IMR-90 (cell line): ENCODE data around the gene TUBGCP2. TPM values are rescaled to one million over a fixed set of nuclear protein-coding genes. Genes with fewer than 3 reads are reported as not detected.

Experiments used
- ATAC-seq: fragments of 200-7000 bp; cut with Tn5 transposase; 2 replicates; pipeline ENCODE4 v1.9.1; 2020; ENCODE audit warnings: low read depth, mild to moderate bottlenecking, moderate library complexity
- BruUV-seq: library from RNA; stranded (reverse); fragments of 400-500 nt; replicated peaks from 2 replicates; lab custom pipeline; 2021; lab: Mats Ljungman, UMichigan
- CTCF ChIA-PET: fragments of 300-600 bp; formaldehyde crosslinking; extraction: SDS; loops from one replicate; lab custom pipeline; 2021; ENCODE audit warnings: antibody characterized with exemption; lab: Yijun Ruan, JAX
- POLR2A ChIA-PET: fragments of 300-600 bp; sonication (Branson Sonifier 250); formaldehyde crosslinking; loops from one replicate; lab custom pipeline; 2022; ENCODE audit warnings: antibody characterized with exemption; ENCODE audit not compliant: unreplicated experiment; lab: Charles Lee
- DNase-seq: peaks from one replicate; pipeline ENCODE4 v3.0.0; 2013
- H2AFZ ChIP-seq: replicated peaks from 2 replicates; pipeline ENCODE3; 2013; ENCODE audit warnings: low read length, mild to moderate bottlenecking; ENCODE audit not compliant: poor library complexity
- H2AK5ac ChIP-seq: 2 replicates; pipeline ENCODE4 v1.6.1; 2013; ENCODE audit warnings: low read depth, low read length, inconsistent platforms
- H2AK9ac ChIP-seq: replicated peaks from 2 replicates; pipeline ENCODE3; 2013; ENCODE audit warnings: mild to moderate bottlenecking, low read depth, low read length, moderate library complexity; ENCODE audit not compliant: poor library complexity
- H2BK120ac ChIP-seq: 2 replicates; pipeline ENCODE4 v1.6.1; 2013; ENCODE audit warnings: low read depth, low read length, inconsistent platforms
- H2BK15ac ChIP-seq: 3 replicates; pipeline ENCODE4 v1.6.1; 2013; ENCODE audit warnings: low read depth, low read length, inconsistent platforms
- H2BK20ac ChIP-seq: 2 replicates; pipeline ENCODE4 v1.6.1; 2013; ENCODE audit warnings: low read depth, mild to moderate bottlenecking, inconsistent platforms, low read length, moderate library complexity
- H2BK5ac ChIP-seq: 2 replicates; pipeline ENCODE4 v1.6.1; 2013; ENCODE audit warnings: mild to moderate bottlenecking, low read depth, low read length, inconsistent platforms; ENCODE audit not compliant: poor library complexity, severe bottlenecking
- H3K14ac ChIP-seq: replicated peaks from 2 replicates; pipeline ENCODE4 v1.6.1; 2013; ENCODE audit warnings: low read depth, low read length, inconsistent platforms
- H3K18ac ChIP-seq: 2 replicates; pipeline ENCODE4 v1.6.1; 2013; ENCODE audit warnings: low read depth, low read length, control low read depth
- H3K23ac ChIP-seq: 2 replicates; pipeline ENCODE4 v1.6.1; 2013; ENCODE audit warnings: low read depth, low read length, inconsistent platforms
- H3K27ac ChIP-seq: 2 replicates; pipeline ENCODE4 v1.5.1; 2013; ENCODE audit warnings: mild to moderate bottlenecking, control low read depth, low read length; ENCODE audit not compliant: insufficient read depth
- H3K27me3 ChIP-seq: 2 replicates; pipeline ENCODE4 v1.6.1; 2013; ENCODE audit warnings: low read length; ENCODE audit not compliant: control insufficient read depth, insufficient read depth
- H3K36me3 ChIP-seq: 2 replicates; pipeline ENCODE4 v1.6.1; 2013; ENCODE audit warnings: low read length, mixed read lengths; ENCODE audit not compliant: control insufficient read depth, insufficient read depth
- H3K4ac ChIP-seq: 2 replicates; pipeline ENCODE4 v1.6.1; 2013; ENCODE audit warnings: low read depth, low read length, inconsistent platforms
- H3K4me1 ChIP-seq: 2 replicates; pipeline ENCODE4 v1.6.1; 2013; ENCODE audit warnings: low read length, mixed read lengths; ENCODE audit not compliant: control insufficient read depth, insufficient read depth
- H3K4me2 ChIP-seq: 2 replicates; pipeline ENCODE4 v1.6.1; 2013; ENCODE audit warnings: low read depth, mild to moderate bottlenecking, control low read depth, low read length, moderate library complexity
- H3K4me3 ChIP-seq: 2 replicates; pipeline ENCODE4 v1.5.1; 2013; ENCODE audit warnings: low read depth, mild to moderate bottlenecking, control low read depth, low read length, moderate library complexity; ENCODE audit not compliant: insufficient read depth
- H3K56ac ChIP-seq: 2 replicates; pipeline ENCODE4 v1.6.1; 2013; ENCODE audit warnings: low read length, inconsistent platforms; ENCODE audit not compliant: insufficient read depth; ENCODE audit errors: extremely low read depth
- H3K79me1 ChIP-seq, 2 experiments: 2 replicates each; pipeline ENCODE4 v1.6.1; 2013; ENCODE audit warnings: low read length in 2 of 2, inconsistent platforms in 1 of 2, low read depth in 1 of 2
- H3K9ac ChIP-seq: 2 replicates; pipeline ENCODE4 v1.6.1; 2013; ENCODE audit warnings: low read depth, low read length, control low read depth
- H3K9me1 ChIP-seq: 2 replicates; pipeline ENCODE4 v1.6.1; 2013; ENCODE audit warnings: low read length, inconsistent platforms; ENCODE audit not compliant: insufficient read depth
- H3K9me3 ChIP-seq: 2 replicates; pipeline ENCODE4 v1.6.1; 2013; ENCODE audit warnings: low read length; ENCODE audit not compliant: control insufficient read depth, insufficient read depth
- H4K20me1 ChIP-seq: 2 replicates; pipeline ENCODE4 v1.6.1; 2013; ENCODE audit warnings: low read length, inconsistent platforms; ENCODE audit not compliant: insufficient read depth
- H4K5ac ChIP-seq: 2 replicates; pipeline ENCODE4 v1.6.1; 2013; ENCODE audit warnings: mild to moderate bottlenecking, low read depth, low read length, control low read depth
- H4K8ac ChIP-seq, 2 experiments: 2 replicates each; pipeline ENCODE4 v1.6.1; 2013; ENCODE audit warnings: low read depth in 2 of 2, low read length in 2 of 2, control low read depth in 1 of 2, inconsistent platforms in 1 of 2
- H4K91ac ChIP-seq: 2 replicates; pipeline ENCODE4 v1.6.1; 2013; ENCODE audit warnings: low read depth, low read length, inconsistent platforms; ENCODE audit not compliant: insufficient read depth
- BHLHE40 ChIP-seq: fragments of 150-350 bp; IDR thresholded peaks from 2 replicates; pipeline ENCODE4 v1.6.1; 2016; ENCODE audit warnings: mild to moderate bottlenecking, low read depth, low read length
- CEBPB ChIP-seq: IDR thresholded peaks from 2 replicates; pipeline ENCODE4 v1.6.1; 2012; ENCODE audit warnings: low read depth, low read length, improper control_type of control experiment
- CHD1 ChIP-seq: IDR thresholded peaks from 2 replicates; pipeline ENCODE4 v1.6.1; 2012; ENCODE audit warnings: low read depth, low read length, improper control_type of control experiment
- FOS ChIP-seq: fragments of 150-350 bp; IDR thresholded peaks from 2 replicates; pipeline ENCODE4 v1.6.1; 2016; ENCODE audit warnings: low read depth, low read length
- MAFK ChIP-seq: IDR thresholded peaks from 2 replicates; pipeline ENCODE4 v1.6.1; 2012; ENCODE audit warnings: low read depth, low read length, improper control_type of control experiment
- MAZ ChIP-seq: IDR thresholded peaks from 2 replicates; pipeline ENCODE4 v1.6.1; 2012; ENCODE audit warnings: low read depth, mild to moderate bottlenecking, low read length, improper control_type of control experiment, moderate library complexity, borderline replicate concordance
- MXI1 ChIP-seq: IDR thresholded peaks from 2 replicates; pipeline ENCODE4 v1.6.1; 2012; ENCODE audit warnings: low read depth, mild to moderate bottlenecking, low read length, moderate library complexity, borderline replicate concordance
- NFE2L2 ChIP-seq: fragments of 150-350 bp; IDR thresholded peaks from 2 replicates; pipeline ENCODE4 v1.6.1; 2016; ENCODE audit warnings: low read depth, mild to moderate bottlenecking, low read length
- POLR2A ChIP-seq: IDR thresholded peaks from 2 replicates; pipeline ENCODE4 v1.6.1; 2012; ENCODE audit warnings: mild to moderate bottlenecking, low read depth, low read length
- RCOR1 ChIP-seq: IDR thresholded peaks from 2 replicates; pipeline ENCODE4 v1.6.1; 2012; ENCODE audit warnings: mild to moderate bottlenecking, low read length, improper control_type of control experiment; ENCODE audit not compliant: insufficient replicate concordance
- RFX5 ChIP-seq: IDR thresholded peaks from 2 replicates; pipeline ENCODE4 v1.8.0; 2012; ENCODE audit warnings: low read depth, mild to moderate bottlenecking, low read length, moderate library complexity
- SMC3 ChIP-seq: fragments of 150-350 bp; IDR thresholded peaks from 2 replicates; pipeline ENCODE4 v1.6.1; 2016; ENCODE audit warnings: low read depth, mild to moderate bottlenecking, antibody characterized with exemption, low read length, moderate library complexity
- WGBS, 2 experiments: methylation state at CpG; one replicate each; pipeline versions ENCODE4 v1.1.5 to v1.1.7; 2013; ENCODE audit warnings: missing lambda C conversion rate in 2 of 2; ENCODE audit not compliant: insufficient read length in 1 of 2; ENCODE audit errors: extremely low coverage in 2 of 2; 5-methylcytosine and 5-hydroxymethylcytosine counted together
- dilution Hi-C: fragments of 300-500 bp; cut with HindIII; formaldehyde crosslinking; loops from one replicate; pipeline ENCODE4 v1.14.3; 2018; ENCODE audit warnings: low sequenced_read_pairs; ENCODE audit not compliant: unreplicated experiment
- in situ Hi-C: fragments of 300-500 bp; cut with MboI; formaldehyde crosslinking; loops from 3 replicates; pipeline ENCODE4 v1.14.3; 2019; ENCODE audit warnings: low sequenced_read_pairs, inconsistent platforms, mixed read lengths
- intact Hi-C: fragments of 100-400 bp; cut with micrococcal nuclease; formaldehyde crosslinking; loops from 2 replicates; pipeline ENCODE4 v1.10.0; 2022
- polyA plus RNA-seq, 3 experiments: library from polyadenylated mRNA; depleted of rRNA; stranded (reverse); fragments of >200 nt; gene quantifications; 2 replicates each; pipeline ENCODE4 v1.2.3, GENCODE V29; 2012; ENCODE audit warnings: low replicate concordance in 1 of 3
- total RNA-seq: library from RNA; depleted of rRNA; stranded (reverse); fragments of >200 nt; gene quantifications from 2 replicates; pipeline ENCODE4 v1.2.3, GENCODE V29; 2012
- TF ChIP-seq, protein P1 (sequence below): fragments of 150-350 bp; IDR thresholded peaks from 2 replicates; pipeline ENCODE4 v1.6.1; 2016; ENCODE audit warnings: low read depth, mild to moderate bottlenecking, low read length, moderate library complexity, borderline replicate concordance
- TF ChIP-seq, protein P2 (sequence below): fragments of 150-350 bp; IDR thresholded peaks from 2 replicates; pipeline ENCODE4 v1.6.1; 2017; ENCODE audit warnings: mild to moderate bottlenecking, antibody characterized with exemption, low read length, low read depth

Gene TUBGCP2
- total and polyA plus RNA-seq, 2 of the 4 experiments (the other 2 are of a cell fraction) = 48.1 to 72.6 TPM

DNA sequence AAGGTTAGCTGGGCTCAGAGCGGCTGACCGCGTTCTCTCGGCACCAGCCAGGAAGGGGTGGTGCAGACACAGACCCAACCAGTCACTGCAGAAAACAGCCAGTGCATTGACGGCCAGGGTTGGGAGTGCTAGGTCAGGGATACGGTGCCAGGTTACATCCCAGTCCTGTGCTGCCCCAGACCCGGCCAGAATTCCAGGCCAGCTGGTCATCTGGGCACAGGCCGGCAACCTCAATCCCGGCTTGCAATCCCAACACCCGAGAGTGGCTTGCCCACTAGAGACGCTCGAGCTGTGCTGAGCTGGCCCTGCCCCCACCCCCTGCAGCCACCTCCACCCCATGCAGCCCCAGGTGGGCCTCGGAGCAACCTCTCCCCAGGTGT, 42.3 kb upstream of the TUBGCP2 start:
- H3K18ac ChIP-seq = no peak overlapping the region
- H2AK9ac ChIP-seq = no peak overlapping the region
- H3K27ac ChIP-seq = no peak overlapping the region
- no peak overlapping the region for H3K4ac ChIP-seq
- H3K4me1 ChIP-seq = no peaks in the 10 kb centered on the region
- H3K4me3 ChIP-seq = no peak overlapping the region
- H3K14ac ChIP-seq = no peak overlapping the region
- intact Hi-C loops (no loop called here), in situ Hi-C loops (no loop called here), dilution Hi-C loops (no loop called here)
- WGBS, 2 experiments = 48% methylated on average over 10 of the region's 13 CpGs; no CpG with 5 or more reads in 1 of the 2 experiments
- H2BK15ac ChIP-seq = no peak overlapping the region
- no peak overlapping the region for H3K56ac ChIP-seq
- H3K9me3 ChIP-seq = no peaks in the 10 kb centered on the region
- H2BK20ac ChIP-seq = no peak overlapping the region
- no peaks in the 10 kb centered on the region for H3K79me1 ChIP-seq
- BruUV-seq = no TSS peak
- 0 out of 2 replicates have a peak, but pooled peaks cover 5% of the 10 kb centered on the region for H3K9me1 ChIP-seq
- H2AK5ac ChIP-seq = no peak overlapping the region
- H4K91ac ChIP-seq = no peak overlapping the region
- H3K23ac ChIP-seq = no peak overlapping the region
- peaks cover 3% of the 10 kb centered on the region; the same call in 1 of the 2 replicates for H3K27me3 ChIP-seq
- H4K20me1 ChIP-seq = peaks cover 3% of the 10 kb centered on the region
- H4K5ac ChIP-seq = no peak overlapping the region
- no peak overlapping the region for H4K8ac ChIP-seq
- H3K9ac ChIP-seq = no peak overlapping the region
- DNase-seq = no peak
- TF ChIP-seq NFE2L2 (no peak), CEBPB (no peak), POLR2A (no peak), RCOR1 (no peak), RFX5 (no peak), MAFK (no peak), CHD1 (no peak), MAZ (no peak), SMC3 (no peak), BHLHE40 (no peak), MXI1 (no peak), FOS (no peak)
- TF ChIP-seq, protein P1, sequence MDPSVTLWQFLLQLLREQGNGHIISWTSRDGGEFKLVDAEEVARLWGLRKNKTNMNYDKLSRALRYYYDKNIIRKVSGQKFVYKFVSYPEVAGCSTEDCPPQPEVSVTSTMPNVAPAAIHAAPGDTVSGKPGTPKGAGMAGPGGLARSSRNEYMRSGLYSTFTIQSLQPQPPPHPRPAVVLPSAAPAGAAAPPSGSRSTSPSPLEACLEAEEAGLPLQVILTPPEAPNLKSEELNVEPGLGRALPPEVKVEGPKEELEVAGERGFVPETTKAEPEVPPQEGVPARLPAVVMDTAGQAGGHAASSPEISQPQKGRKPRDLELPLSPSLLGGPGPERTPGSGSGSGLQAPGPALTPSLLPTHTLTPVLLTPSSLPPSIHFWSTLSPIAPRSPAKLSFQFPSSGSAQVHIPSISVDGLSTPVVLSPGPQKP = no peak
- TF ChIP-seq, protein P2, sequence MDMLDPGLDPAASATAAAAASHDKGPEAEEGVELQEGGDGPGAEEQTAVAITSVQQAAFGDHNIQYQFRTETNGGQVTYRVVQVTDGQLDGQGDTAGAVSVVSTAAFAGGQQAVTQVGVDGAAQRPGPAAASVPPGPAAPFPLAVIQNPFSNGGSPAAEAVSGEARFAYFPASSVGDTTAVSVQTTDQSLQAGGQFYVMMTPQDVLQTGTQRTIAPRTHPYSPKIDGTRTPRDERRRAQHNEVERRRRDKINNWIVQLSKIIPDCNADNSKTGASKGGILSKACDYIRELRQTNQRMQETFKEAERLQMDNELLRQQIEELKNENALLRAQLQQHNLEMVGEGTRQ = no peak
- peaks cover 2% of the 10 kb centered on the region; the same call in 1 of the 2 replicates for H3K36me3 ChIP-seq
- ChIA-PET POLR2A (no interaction called here), CTCF (no interaction called here)
- peak; percentile 8 for ATAC-seq
- H2BK5ac ChIP-seq = no peak overlapping the region
- H2AFZ ChIP-seq = peak overlapping the region; percentile 58
- H2BK120ac ChIP-seq = no peak overlapping the region
- H3K4me2 ChIP-seq = no peak overlapping the region
